ENCODE results near the gene KLHL7.

The KLHL7 gene, protein sequence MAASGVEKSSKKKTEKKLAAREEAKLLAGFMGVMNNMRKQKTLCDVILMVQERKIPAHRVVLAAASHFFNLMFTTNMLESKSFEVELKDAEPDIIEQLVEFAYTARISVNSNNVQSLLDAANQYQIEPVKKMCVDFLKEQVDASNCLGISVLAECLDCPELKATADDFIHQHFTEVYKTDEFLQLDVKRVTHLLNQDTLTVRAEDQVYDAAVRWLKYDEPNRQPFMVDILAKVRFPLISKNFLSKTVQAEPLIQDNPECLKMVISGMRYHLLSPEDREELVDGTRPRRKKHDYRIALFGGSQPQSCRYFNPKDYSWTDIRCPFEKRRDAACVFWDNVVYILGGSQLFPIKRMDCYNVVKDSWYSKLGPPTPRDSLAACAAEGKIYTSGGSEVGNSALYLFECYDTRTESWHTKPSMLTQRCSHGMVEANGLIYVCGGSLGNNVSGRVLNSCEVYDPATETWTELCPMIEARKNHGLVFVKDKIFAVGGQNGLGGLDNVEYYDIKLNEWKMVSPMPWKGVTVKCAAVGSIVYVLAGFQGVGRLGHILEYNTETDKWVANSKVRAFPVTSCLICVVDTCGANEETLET

DNA sequence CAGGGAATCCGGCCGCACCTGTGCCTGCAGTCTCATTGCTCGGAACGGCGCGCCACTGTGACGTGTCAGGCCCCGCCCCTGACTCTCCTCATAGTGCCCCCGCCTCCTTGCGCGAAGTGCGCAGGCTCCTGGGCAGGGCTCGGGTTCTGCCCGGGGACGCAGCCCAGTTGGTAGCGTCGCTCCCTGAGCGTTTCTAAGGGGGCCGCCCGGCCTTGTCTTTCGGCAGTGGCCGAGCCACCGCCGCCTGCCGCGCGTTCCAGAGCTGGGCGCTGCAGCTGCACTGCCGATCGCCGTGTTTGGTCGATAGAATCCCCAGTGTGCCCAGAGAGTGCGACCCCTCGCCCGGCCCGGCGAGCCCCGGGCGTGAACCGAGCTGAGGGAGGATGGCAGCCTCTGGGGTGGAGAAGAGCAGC, at the start of gene KLHL7:
TSS of gene KLHL7 (plus strand) at position 142 of the 413 bp plus-strand sequence. CDS start at position 384, 242 bp downstream.
- peak; percentile 96 for DNase-seq (ENCODE audit: low read depth)

DNA sequence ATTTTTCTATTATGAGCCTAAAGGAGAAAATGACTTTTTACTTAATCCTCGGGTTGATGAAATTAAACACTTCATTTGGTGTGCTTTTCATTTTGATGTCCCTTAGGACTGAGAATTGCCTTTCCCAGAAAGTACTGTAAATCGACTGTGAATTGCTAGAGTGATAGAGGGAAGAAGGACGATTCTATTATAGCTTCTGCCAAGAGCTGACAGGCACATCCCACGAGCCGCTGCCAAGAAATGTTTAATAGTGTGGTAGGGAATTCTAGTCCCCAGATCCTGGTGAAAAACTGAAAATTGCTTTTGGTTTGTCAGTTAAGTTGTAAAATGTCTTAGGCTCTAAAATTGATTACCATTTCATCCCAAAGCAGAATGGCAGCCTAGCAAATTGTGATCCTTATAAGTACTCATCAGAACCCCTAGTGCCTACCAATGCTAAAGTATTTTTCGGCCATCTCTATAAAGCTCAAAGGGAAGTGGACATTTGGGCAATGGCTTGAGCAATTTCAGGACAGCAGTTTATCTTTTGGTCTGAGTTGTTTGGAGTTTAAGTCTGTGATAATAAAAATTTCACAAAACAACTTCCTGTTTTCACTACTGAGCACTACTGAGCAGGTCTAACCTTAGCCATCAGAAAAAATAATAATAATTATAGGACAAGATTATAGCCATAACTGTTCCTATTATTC, 47.0 kb upstream of the KLHL7 start:
- no peak for DNase-seq (ENCODE audit: low read depth)

DNA sequence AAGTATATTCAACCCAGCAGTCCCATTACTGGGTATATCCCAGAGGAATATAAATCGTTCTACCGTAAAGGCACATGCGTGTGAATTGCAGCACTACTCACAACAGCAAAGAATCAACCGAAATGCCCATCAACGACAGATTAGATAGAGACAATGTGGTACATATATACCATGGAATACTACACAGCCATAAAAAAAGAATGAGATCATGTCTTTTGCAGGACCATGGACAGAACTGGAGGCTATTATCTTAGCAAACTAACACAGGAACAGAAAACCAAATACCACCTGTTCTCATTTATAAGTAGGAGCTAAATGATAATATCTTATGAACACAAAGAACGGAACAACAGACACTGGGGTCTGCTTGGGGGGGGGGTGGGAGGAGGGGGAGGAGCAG, 44.3 kb upstream of the KLHL7 start:
- DNase-seq (ENCODE audit: low read depth): no peak

DNA sequence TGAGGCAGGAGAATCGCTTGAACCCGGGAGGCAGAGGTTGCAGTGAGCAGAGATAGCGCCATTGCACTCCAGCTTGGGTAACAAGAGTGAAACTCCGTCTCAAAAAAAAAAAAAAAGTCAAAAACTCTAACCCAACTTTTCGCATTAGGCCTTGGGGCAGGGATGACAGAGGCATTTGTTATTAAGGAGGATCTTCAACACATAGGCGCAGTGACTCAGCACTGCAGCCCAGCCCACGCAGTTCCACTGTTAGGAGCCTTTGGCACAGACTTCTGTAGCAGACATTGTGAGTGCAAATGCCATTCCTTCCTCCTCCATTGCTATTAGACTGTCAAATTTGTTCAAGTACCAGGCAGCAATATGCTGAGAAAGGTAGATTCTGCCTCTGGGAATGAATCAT, 43.1 kb upstream of the KLHL7 start:
- DNase-seq (ENCODE audit: low read depth): peak; percentile 84

DNA sequence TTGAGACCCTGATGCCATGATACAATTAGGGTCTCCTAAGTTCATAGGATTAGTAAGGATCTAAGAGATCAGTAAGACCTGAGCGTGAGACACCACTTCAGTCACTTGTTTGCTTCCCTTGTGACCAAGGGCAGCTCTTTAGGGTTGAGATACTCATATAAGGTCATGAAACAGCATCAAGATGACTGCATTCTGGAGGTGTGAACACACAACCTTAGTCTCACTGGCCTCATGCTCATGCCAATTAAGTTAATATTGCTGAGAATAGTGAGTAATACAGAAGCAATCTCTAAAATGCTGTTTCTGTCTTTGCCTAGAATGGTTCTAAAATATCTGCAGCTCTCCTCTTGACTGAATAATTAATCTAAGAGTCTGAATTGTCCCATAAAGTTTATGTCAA, 39.6 kb upstream of the KLHL7 start:
- peak; percentile 59 for DNase-seq (ENCODE audit: low read depth)

DNA sequence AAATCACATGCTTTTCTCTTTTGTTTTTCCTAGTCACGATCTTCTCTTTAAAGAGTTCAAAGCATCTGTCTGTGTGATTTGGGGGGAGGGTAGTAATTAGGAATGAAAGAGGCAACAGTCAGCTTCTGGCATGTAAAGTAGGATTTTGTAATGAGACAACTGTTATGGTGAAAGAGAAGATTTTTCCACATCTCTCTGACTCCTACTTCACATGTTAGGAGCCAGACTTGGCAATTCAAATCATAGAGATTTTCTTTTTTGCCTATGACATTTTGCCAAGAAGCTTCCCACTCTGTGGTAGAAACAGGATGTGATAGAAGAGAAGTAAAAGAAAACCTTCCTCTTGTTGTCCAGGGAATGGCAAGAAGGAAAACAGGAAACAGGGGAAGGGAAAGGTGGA, 38.3 kb upstream of the KLHL7 start:
- DNase-seq (ENCODE audit: low read depth): no peak

DNA sequence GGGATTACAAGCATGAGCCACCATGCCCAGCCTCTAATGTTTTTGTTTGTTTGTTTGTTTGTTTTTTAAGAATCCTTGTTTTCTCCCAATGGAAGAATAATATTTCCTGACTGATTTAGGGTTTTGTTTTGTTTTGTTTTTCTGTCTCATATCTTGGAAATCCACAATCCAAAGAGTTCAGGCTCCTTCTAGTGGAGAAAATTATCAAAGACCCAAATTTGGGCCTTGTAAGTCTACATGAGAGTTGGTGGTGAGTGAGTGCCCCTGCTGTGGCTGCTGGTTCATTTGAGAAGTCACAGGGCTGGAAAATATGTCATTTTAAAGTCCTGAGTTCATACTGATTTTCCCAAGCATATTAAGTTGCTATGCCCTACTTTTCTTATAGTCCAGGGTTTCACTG, 33.5 kb upstream of the KLHL7 start:
- DNase-seq (ENCODE audit: low read depth): peak; percentile 57

DNA sequence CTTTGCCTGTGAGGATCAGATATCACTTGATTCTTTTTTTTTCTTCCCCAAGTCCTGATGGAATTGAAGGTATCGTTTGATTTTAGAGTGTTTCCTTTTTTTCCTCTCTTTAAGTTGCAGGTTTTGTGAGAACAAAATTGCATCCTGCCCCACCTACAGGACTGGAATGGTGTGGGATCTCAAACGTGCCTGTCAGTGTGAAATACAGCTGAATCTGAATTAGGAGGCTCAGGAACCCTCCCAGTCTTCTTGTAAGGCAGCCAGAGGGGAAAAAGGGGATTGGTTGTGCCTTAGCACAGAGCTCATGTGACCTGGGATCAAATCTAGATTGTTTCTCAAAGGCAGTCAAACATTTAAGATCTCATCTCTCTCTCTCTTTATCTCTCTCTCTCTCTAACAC, 32.7 kb upstream of the KLHL7 start:
- peak; percentile 23 for DNase-seq (ENCODE audit: low read depth)

DNA sequence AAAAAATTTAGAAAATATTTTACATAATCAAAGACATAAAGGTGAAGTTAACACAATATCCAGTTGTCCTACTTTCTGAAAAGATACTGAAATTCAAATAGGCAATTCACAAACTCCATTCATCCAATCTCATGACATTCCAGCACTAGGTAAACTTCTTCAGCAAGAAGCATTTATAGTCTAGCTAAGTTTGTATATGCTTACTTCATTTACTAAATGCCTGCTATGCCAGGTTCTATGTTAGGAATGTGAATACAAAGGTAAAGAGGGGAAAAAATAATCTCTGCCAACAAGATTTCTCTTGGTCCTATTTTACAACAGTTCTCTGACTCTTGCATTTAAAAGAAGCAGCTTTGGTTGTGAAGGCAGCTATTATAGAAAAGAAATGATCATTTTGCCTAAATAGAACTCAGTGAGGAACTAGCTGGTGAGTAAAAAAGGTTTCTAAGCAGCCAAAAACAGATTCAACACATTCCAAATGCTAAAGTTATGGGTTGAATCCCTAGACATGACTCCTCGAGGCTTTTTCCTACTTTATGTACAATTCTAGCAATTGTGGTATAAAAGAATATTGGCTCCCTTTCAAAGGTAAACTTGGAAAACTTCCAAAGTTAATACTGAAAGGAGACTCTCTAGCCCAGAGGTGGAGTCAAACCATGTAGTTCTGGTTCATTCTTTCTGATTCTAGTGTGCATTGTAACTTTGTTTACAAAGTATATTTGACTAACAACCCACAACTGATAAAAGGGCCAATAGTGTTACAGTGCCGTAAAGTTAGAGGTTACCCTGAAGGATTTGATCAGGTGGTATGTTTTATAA, 30.9 kb upstream of the KLHL7 start:
- DNase-seq (ENCODE audit: low read depth): no peak

DNA sequence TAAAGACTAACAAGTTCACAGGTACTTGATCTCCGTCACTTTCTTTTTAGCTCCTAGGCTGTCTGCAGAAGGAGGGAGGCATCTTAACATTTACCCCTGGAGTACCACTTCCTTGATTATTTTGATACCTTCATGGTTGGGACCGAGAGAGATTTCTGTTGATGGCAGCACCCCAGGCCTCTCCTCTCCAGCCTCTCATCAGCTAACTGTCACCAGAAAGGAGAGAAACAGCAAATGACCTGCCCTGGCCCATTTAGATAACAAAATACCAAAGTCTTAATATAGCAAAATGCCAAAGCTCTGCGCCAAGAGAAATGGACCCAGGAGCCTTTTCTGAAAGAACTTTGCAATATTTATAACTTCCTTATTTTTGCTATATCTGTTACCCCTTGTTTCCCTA, 30.0 kb upstream of the KLHL7 start:
- DNase-seq (ENCODE audit: low read depth): no peak

DNA sequence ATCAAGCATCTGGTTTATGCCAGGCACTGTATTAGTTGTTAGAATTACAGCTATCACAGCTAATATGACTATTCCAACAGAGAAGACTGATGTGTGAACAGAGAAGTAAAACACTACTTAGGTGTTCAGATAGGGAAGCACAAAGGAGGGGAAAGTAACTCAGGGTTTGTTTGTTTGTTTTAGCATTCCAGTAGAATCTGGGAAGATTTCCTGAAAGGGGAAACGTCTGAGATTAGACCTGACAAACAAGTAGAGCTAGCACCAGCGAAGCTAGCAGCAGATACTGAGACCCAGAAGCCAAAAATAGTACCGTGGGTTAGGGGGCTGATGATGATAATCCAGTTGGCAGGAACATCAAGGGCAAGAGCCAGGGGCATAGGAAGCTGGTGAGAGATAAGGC, 28.8 kb upstream of the KLHL7 start:
- DNase-seq (ENCODE audit: low read depth): no peak

DNA sequence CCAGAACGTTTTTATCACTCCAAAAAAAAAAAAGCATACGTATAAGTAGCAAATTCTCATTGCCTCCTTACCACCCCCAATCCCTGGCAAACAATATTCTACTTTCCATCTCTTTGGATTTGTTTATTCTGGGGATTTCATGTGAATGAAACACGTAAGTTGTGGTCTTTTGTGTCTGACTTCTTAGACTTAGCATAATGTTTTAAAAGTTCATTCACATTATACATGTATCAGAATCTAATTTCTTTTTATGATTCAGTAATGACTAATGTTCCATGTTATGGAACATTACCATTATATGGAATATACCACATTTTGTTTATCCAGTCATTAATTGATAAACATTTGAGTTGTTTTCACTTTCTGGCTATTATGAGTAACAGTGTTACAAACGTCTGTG, 12.5 kb upstream of the KLHL7 start:
- peak; percentile 82 for DNase-seq (ENCODE audit: low read depth)

DNA sequence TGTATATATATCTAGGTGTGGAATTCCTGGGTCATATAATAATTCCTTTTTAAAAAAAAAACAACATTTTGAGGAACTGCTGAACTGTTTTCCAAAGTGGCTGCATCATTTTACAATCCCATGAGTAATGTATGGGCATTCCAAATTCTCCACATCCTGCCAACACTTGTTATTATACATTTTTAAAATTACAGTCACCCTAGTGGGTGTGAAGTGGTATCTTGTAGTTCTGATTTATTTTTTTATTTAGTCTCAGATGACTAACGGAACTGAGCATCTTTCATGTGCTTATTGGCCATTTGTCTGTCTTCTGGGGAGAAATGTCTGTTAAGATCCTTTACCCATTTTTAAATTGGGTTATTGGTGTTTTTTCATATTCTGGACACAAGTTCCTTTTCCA, 12.0 kb upstream of the KLHL7 start:
- DNase-seq (ENCODE audit: low read depth): peak; percentile 93

DNA sequence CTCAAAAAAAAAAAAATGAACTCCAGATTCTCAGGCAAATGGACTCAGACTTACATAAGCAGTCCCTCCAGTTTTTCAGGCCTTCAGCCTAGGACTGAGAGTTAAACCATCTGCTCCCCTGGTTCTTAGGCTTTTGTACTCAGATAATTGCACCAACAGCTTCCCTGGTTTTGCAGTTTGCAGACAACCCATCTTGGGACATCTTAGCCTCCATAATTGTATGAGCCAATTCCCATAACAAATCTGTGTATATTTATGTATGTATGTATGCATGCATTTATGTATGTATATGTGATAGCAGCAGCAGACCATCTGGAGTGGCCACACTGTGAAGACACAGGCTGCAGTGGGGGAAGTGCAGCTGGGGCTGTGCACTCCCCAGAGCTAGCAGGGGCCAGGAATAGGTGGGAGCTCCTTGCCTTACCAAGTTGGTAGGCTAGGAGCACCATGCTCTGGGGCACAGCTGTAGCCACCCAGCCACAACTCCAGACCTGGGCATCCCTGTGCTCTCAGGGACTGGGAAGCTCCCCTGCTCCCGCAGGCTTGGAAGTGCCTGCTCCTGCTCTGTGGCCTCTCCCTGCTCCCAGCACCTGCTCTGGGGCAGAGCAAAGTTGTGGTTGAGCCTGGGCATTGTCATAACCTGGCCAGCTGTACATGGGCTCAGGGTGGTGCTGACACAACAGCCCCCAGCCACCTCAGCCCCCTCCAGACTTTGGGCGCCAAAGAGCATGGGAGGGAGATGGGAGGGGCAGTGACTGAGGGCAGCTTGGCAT, 8.9 kb upstream of the KLHL7 start:
- DNase-seq (ENCODE audit: low read depth): no peak

DNA sequence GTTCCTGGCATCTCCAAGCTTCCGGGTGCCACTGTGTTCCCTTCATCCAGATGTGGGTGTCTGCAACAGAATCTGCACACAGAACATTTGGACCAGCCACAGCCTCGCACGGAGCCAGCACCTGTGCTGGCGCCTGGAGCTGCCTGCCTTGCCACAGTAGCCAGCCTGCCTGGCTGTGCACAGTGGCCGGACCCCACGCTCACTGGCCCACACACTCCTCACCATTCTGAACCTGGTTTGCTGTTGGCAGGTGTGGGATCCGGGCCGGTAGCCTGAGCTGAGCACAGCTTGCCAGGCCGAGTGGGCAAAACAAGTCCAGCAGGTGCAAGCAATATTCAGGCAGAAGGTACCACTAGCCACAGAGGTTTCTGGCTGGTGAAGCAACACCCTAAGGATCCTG, 7.6 kb upstream of the KLHL7 start:
- no peak for DNase-seq (ENCODE audit: low read depth)

DNA sequence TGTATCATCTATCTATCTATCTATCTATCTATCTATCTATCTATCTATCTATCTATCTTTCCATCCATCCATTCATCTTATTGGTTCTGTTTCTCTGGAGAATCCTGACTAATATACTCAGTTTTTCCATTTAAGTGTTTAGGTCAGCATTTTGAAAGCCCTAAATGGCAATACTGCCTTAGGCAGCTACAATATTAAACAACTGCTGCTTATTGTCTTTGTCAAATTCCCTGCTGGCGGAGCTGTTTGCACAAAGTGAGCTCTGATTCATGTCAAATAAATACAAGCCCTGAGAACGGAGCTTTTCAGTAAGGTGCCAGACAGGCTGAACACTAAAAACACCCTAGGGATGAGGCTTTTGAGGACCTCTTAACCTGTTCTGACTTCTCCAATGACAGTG, 7.1 kb upstream of the KLHL7 start:
- no peak for DNase-seq (ENCODE audit: low read depth)

DNA sequence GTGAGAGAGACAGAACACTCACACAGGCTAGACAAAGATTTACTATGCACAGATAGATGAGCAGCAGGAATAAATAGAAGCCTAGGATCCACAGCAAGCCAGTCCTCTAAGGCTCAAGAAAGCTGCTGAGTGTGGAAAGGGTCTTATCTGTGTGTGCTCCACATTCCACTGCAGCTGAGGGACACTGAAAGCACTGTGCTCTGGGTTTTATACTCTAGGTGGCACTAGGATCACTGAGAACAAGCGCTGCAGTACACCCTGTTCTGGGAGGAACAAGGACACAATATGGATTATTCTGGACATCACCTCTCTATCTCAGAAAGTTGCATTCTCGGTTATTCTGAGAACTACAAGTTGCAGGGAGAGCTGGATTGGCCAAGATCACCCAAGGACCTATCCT, 4.9 kb upstream of the KLHL7 start:
- peak; percentile 33 for DNase-seq (ENCODE audit: low read depth)

DNA sequence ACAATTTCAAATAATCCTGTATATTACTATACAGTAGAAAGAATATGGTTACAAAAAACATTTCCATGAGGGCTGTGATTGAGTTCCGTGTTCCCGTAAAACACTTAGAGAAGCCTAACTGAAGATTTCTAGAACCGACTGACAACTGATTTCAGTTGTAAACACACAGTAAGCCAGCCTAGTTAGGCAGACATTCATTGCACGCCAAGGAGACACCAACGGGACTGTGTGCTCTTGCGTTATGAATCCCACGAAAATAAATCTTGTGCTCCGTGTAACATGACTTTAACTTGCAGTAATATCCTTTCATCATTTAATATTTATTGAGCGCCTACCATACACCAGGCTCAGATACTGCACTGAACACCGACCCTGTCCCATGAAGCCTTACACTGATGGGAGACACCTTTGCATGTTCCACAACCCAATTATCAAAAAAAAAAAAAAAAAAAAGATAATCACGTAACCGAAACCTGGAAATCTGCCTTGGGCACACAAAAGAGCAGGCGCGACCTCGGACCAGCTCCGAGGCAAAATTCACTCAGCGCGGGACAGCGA, 420 bp upstream of the KLHL7 start:
- no peak for DNase-seq (ENCODE audit: low read depth)

DNA sequence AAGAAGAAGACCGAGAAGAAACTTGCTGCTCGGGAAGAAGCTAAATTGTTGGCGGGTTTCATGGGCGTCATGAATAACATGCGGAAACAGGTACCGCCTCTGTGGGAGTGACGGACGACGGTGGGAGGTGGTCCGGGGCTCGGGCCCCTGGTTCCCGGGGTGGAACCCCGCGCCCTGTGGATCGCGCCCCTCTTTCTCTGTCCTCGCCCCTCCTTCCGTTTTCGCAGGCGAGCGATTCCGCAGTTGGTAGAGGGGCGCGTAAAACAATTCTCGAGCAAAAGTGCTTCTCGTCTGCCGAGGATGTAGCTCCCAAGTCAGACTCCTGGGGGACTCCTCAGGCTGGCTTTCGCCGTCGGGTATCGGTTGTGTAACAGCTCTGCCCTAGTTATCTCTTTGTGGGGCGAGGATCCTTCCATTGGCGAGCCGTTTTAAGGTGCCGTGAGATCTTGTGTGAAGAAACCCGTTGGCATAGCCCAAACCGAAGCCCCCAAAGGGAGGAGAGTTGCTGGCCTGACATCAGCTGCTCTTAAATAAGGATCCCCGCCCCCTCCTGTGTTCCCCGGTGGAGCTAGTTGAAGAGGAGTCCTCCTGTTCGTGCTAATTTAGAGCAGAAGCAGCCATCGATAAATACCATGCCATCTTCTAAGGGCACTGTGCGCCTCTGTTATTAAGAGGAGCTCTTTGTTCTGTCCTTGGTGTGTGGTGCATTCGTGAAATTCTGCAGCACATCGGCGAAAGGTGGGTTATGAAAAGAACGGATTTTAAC, 655 bp downstream of the KLHL7 start:
- DNase-seq (ENCODE audit: low read depth): peak; percentile 71

DNA sequence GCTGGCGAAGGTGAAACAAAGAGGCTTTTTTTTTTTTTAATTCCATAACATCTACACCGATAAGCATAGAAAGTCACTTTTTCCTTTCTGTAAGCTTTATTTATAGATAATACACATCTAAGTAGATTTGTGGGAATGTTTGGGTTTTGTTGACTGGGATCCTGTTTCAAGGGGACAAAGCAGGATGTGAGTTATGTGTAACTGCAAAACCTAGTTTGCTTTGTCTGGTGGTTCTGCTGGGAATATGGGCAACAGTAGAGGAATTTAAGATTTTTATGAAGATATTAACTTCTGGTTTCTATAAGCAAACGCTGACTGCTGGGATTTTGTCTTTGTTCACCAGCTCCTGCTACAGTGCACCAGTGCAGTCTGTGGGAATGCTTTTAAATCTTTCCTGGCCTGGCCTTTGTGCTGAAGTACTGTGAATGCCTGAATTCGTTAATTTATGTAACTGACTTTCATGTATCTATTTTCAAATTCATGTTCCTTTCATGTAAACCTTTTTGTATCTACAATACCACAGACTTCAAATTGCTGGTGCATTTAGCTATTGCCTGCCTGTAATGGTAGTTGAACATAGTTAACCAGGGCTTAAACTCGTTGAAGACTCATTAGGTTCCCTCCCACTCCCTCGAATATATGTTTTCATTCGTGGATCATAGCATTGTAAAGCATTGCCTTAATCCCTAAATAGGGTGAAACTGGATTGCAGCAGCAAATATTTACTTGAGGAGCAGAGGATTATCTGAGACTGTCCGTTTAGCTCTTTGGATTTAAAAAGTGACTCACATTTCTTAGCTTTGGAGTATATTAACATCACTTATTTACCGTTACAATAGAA, 1.5 kb downstream of the KLHL7 start:
- DNase-seq (ENCODE audit: low read depth): peak; percentile 40
